Measurements from ENCODE around the gene ASPG.

ASPG gene

GRCh38 chr14:104094709-104095425 is 9.4 kb downstream of the ASPG start:
- peak; percentile 85 for DNase-seq

GRCh38 chr14:104095426-104096310 is 10.2 kb downstream of the ASPG start:
- DNase-seq = no peak

GRCh38 chr14:104096318-104096717 is 10.8 kb downstream of the ASPG start:
- DNase-seq = no peak

- DNase-seq = no peak
Measured at GRCh38 chr14:104096751-104097700, 11.5 kb downstream of the ASPG start.

GRCh38 chr14:104098272-104099095 is 13.0 kb downstream of the ASPG start:
- no peak for DNase-seq

GRCh38 chr14:104099096-104100041 is 13.9 kb downstream of the ASPG start:
- DNase-seq = no peak

GRCh38 chr14:104100171-104101085 is 14.9 kb downstream of the ASPG start:
- DNase-seq = no peak

- no peak for DNase-seq
Measured at GRCh38 chr14:104101086-104101621, 15.7 kb downstream of the ASPG start.

GRCh38 chr14:104101651-104102281 is 16.3 kb downstream of the ASPG start:
- DNase-seq = no peak

- no peak for DNase-seq
Measured at GRCh38 chr14:104102282-104102914, 16.9 kb downstream of the ASPG start.

- no peak for DNase-seq
Measured at GRCh38 chr14:104103061-104103445, 17.6 kb downstream of the ASPG start.

GRCh38 chr14:104103446-104104075 is 18.1 kb downstream of the ASPG start:
- no peak for DNase-seq

- no peak for DNase-seq
Measured at GRCh38 chr14:104104076-104104901, 18.8 kb downstream of the ASPG start.

- peak; percentile 21 for DNase-seq
Measured at GRCh38 chr14:104105071-104105821, 19.7 kb downstream of the ASPG start.

GRCh38 chr14:104105822-104106470 is 20.4 kb downstream of the ASPG start:
- DNase-seq = peak; percentile 24
